Thyroid gland (tissue), 4 donors: ENCODE measurements around the gene RFX2. TPM values are rescaled to one million over a fixed set of nuclear protein-coding genes. Genes with fewer than 3 reads are reported as not detected.

Experiments
- DNase-seq, 2 donors: peaks; one replicate each; pipeline ENCODE4 v3.0.0-alpha.2; 2019
- H3K27ac ChIP-seq, 3 donors: fragments of 200-600 bp; sonication (generic); 1 replicate in 2 of 3; 2 replicates in 1 of 3; pipeline ENCODE4 v1.5.1; 2016 to 2019; ENCODE audit warnings: mild to moderate bottlenecking in 1 of 3, moderate library complexity in 1 of 3
- H3K27me3 ChIP-seq: fragments of 200-600 bp; sonication (generic); one replicate; pipeline ENCODE4 v1.5.1; 2019
- H3K36me3 ChIP-seq, 2 donors: fragments of 200-600 bp; sonication (generic); one replicate each; pipeline ENCODE4 v1.5.1; 2016 to 2019
- H3K4me1 ChIP-seq, 2 donors: fragments of 200-600 bp; sonication (generic); one replicate each; pipeline ENCODE4 v1.5.1; 2017 to 2019
- H3K4me3 ChIP-seq, 3 donors: fragments of 200-600 bp; sonication (generic); replicated peaks in 1 of 3; 1 replicate in 2 of 3; 2 replicates in 1 of 3; pipeline ENCODE4 v1.5.1; 2016; ENCODE audit warnings: mild to moderate bottlenecking in 1 of 3
- H3K9me3 ChIP-seq: fragments of 200-600 bp; sonication (generic); one replicate; pipeline ENCODE4 v1.5.1; 2017
- POLR2A ChIP-seq, 2 donors: fragments of 450-650 bp; IDR thresholded peaks; one replicate each; pipeline ENCODE4 v1.6.1; 2017; ENCODE audit warnings: antibody characterized with exemption in 2 of 2, mild to moderate bottlenecking in 2 of 2, moderate library complexity in 1 of 2
- WGBS, 2 donors: methylation state at CpG; one replicate each; pipeline ENCODE4 v1.1.5; 2017; 5-methylcytosine and 5-hydroxymethylcytosine counted together
- intact Hi-C: fragments of 100-400 bp; cut with DNase I; formaldehyde crosslinking; loops from one replicate; pipeline ENCODE4 v1.15.1; 2023
- total RNA-seq, 4 donors: library from RNA; depleted of rRNA; stranded (reverse); fragments of >200 nt; gene quantifications; one replicate each; pipeline ENCODE4 v1.2.3, GENCODE V29; 2016
- TF ChIP-seq, protein P1 (sequence below), 6 experiments: fragments of 200-600 bp in 3 of 6; fragments of 450-650 bp in 3 of 6; sonication (generic) in 3 of 6; IDR thresholded peaks; one replicate each; pipeline ENCODE4 v1.5.1; 2016 to 2019; ENCODE audit warnings: antibody characterized with exemption in 6 of 6, mild to moderate bottlenecking in 2 of 6, inconsistent platforms in 1 of 6, moderate library complexity in 1 of 6

The RFX2 gene
- total RNA-seq, 4 donors from 2014 or later = 4.1 to 10.6 (median 7.7) TPM

DNA sequence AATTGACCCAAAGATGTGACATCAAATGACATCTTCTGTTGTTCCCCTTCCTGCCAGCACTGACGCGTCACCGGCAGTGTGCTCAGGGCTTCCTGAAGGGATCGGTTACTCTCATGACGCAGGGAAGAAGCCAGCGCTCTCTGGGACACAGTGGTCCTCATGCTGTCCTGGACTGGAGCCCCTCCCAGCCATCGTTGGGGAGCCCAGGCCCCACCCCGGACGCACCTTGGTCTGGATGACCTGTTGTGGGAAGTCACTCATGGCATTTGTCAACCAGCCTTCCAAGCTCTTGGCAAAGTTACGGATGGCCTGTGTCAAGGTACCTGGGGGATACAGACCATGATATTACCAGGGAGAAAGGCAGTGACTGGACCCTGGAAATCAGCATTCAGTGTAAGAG is 106.3 kb downstream of the RFX2 start:
- no peaks in the 10 kb centered on the region for H3K9me3 ChIP-seq
- no peak overlapping the region for H3K27ac ChIP-seq
- WGBS, 2 donors = 85 to 86% methylated on average over 10 of the region's 10 CpGs
- H3K36me3 ChIP-seq = peaks cover 0 to 7% of the 10 kb centered on the region in 2 donors
- no peak overlapping the region for H3K4me3 ChIP-seq
- DNase-seq = no peak
- no peaks in the 10 kb centered on the region for H3K27me3 ChIP-seq
- intact Hi-C loops = no loop called here
- no peaks in the 10 kb centered on the region for H3K4me1 ChIP-seq
- no peak for TF ChIP-seq POLR2A (IDR thresholded peaks at IDR 0.05)
- TF ChIP-seq, protein P1, sequence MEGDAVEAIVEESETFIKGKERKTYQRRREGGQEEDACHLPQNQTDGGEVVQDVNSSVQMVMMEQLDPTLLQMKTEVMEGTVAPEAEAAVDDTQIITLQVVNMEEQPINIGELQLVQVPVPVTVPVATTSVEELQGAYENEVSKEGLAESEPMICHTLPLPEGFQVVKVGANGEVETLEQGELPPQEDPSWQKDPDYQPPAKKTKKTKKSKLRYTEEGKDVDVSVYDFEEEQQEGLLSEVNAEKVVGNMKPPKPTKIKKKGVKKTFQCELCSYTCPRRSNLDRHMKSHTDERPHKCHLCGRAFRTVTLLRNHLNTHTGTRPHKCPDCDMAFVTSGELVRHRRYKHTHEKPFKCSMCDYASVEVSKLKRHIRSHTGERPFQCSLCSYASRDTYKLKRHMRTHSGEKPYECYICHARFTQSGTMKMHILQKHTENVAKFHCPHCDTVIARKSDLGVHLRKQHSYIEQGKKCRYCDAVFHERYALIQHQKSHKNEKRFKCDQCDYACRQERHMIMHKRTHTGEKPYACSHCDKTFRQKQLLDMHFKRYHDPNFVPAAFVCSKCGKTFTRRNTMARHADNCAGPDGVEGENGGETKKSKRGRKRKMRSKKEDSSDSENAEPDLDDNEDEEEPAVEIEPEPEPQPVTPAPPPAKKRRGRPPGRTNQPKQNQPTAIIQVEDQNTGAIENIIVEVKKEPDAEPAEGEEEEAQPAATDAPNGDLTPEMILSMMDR (IDR thresholded peaks at IDR 0.05) = no peak

DNA sequence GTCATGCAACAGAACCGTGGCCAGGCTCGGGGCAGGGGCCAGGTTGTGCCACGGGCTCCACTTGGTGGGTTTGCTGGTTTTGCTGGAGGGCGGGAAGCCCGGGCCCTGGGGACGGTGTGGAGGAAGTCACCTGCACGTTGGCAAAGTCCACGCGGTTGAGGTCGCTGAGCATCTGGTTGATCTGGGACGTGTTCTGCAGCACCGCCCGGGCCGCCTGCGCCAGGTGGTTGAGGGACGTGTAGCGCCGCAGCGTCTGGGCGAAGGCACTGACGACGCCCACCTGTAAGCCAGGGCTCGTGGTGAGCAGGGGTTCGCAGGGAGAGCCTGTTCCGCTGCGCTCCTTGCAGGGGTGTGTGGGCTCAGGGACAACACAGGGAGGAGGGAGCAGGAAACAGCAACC is 107.7 kb downstream of the RFX2 start:
- no peak for DNase-seq
- TF ChIP-seq, protein P1 (IDR thresholded peaks at IDR 0.05) = no peak
- intact Hi-C loops = no loop called here
- Histone ChIP-seq H3K27me3 (no peaks in the 10 kb centered on the region), H3K36me3 (peaks cover 0 to 7% of the 10 kb centered on the region in 2 donors), H3K9me3 (no peaks in the 10 kb centered on the region), H3K4me3 (no peak overlapping the region), H3K27ac (no peak overlapping the region), H3K4me1 (no peaks in the 10 kb centered on the region)
- WGBS, 2 donors = 94% methylated on average over 25 to 26 of the region's 26 CpGs

DNA sequence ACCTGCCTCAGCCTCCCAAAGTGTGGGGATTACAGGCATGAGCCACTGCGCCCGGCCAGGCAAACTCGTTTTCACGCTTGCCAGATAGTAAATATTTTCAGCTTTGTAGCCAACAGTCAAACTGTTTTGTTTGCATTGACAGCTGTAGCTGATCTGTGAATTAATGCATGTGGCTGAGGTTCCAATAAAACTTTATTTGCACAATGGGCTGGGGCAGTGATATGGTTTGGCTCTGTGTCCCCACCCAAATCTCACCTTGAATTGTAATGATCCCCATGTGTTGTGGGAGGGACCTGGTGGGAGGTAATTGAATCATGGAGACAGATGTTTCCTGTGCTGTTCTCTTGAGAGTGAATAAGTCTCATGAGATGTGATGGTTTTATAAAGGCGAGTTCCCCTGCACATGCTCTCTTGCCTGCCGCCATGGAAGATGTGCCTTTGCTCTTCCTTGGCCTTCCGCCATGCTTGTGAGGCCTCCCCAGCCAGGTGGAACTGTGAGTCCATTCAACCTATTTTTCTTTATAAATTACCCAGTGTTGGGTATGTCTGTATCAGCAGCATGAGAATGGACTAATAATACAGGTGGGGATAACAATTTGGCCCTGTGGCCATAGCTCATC is 110.0 kb downstream of the RFX2 start:
- TF ChIP-seq, protein P1 (IDR thresholded peaks at IDR 0.05) = no peak
- no peak for TF ChIP-seq POLR2A (IDR thresholded peaks at IDR 0.05)
- Histone ChIP-seq H3K36me3 (peaks cover 0 to 7% of the 10 kb centered on the region in 2 donors), H3K9me3 (no peaks in the 10 kb centered on the region), H3K4me1 (no peaks in the 10 kb centered on the region), H3K27ac (no peak overlapping the region), H3K4me3 (no peak overlapping the region), H3K27me3 (no peaks in the 10 kb centered on the region)
- WGBS, 2 donors = 95 to 98% methylated on average over 7 of the region's 7 CpGs
- intact Hi-C loops = no loop called here
- no peak for DNase-seq

DNA sequence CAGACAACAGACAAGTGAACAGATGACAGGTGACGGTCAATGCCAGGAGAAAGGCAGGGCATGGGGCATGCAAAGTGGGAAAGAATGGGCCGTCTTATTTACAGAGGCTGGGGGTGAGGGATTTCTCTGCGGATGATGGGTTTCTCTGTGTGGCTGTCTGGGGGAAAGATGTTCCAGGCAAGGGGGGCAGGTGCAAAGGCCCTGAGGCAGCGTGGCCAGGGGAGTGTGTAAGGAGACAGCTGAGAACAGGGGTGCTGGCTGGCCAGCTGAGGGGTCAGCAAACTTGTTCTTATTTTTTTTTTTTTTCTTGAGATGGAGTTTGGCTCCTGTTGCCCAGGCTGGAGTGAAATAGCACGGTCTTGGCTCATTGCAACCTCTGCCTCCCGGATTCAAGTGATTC is 110.6 kb downstream of the RFX2 start:
- Histone ChIP-seq H3K27me3 (no peaks in the 10 kb centered on the region), H3K4me3 (no peak overlapping the region), H3K27ac (no peak overlapping the region), H3K9me3 (no peaks in the 10 kb centered on the region), H3K4me1 (peaks cover 0 to 4% of the 10 kb centered on the region in 2 donors), H3K36me3 (peaks cover 0 to 7% of the 10 kb centered on the region in 2 donors)
- 96% methylated on average over 6 of the region's 6 CpGs for WGBS, 2 donors
- DNase-seq = no peak
- intact Hi-C loops = no loop called here
- TF ChIP-seq POLR2A (IDR thresholded peaks at IDR 0.05) = no peak
- TF ChIP-seq, protein P1 (IDR thresholded peaks at IDR 0.05) = no peak

DNA sequence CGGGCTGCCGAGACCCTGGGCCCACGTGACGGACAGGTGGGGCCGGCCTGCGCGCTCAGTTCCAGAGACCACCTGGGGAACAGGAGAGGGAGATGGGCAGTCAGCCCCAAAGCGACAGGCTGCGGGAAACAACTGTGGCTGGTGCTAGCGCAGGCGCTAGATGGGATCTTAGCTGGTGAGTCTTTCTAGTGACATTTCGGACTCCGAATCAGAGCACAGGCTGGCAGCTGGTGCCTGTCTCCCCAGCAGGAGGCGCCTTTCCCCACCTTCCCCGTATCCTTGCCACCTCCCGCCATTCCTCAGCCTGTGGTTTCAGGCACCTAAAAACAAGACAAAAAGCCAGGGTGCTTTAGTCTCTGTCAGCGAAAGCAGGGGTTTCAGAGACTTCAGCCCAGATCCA is 112.9 kb downstream of the RFX2 start:
- DNase-seq = no peak
- H3K36me3 ChIP-seq = peaks cover 0 to under 1% of the 10 kb centered on the region in 2 donors
- H3K27me3 ChIP-seq = no peaks in the 10 kb centered on the region
- 85 to 93% methylated on average over 16 to 17 of the region's 17 CpGs for WGBS, 2 donors
- H3K4me3 ChIP-seq = no peak overlapping the region
- no peak overlapping the region for H3K27ac ChIP-seq
- intact Hi-C loops = no loop called here
- TF ChIP-seq, protein P1 (IDR thresholded peaks at IDR 0.05) = no peak
- no peak for TF ChIP-seq POLR2A (IDR thresholded peaks at IDR 0.05)
- H3K9me3 ChIP-seq = no peaks in the 10 kb centered on the region
- peaks cover 14 to 25% of the 10 kb centered on the region in 2 donors for H3K4me1 ChIP-seq
